ENCODE data around the gene CAAP1.

GRCh38 chr9:26863074-26863473 is 29.5 kb downstream of the CAAP1 start:
- peak in 1 of 3 experiments; percentile 21 for TF ChIP-seq CTCF (IDR thresholded peaks at IDR 0.05)
- TF ChIP-seq POLR2A (IDR thresholded peaks at IDR 0.05), result no peak

All from testis (tissue), 2 donors.